Measurements from ENCODE around the gene HORMAD2.

The HORMAD2 gene

DNA sequence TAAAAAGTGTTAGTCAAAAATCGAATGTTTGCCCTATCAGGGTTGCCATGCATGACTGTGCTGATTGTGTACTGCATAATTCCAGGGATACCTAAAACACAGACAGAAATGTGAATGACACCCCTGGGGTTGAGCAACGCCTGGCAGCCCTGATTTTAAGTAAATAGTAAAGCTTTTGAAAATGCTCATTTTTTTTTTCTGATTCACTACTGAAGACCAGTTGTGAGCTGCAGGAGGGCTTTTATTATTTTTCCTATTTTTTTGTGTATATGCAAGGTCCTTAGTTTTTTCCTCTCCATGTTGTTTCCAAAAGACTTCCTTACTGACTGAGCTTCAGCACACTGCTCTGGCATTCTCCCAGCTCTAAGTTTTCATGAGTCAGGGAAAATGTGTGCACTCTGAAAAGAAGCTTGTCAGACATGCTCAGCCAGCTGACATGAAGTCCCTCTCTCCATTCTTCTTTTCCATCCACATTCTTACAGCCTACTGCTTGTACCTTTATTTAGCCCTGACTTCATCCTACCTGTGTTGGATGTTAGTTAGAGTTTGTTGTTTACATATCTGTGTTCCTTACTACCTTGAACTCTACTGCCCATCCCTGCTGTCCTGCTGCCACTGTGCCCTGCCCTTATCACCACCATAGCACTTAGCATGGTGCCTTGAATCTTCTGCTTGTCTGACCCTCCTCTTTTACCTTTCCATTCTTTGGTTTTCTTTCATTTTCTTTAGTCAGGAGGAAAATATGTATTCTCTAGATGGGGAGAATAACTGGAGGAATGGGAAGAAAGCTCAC is 79.5 kb downstream of the HORMAD2 start:
- TF ChIP-seq, protein P1, sequence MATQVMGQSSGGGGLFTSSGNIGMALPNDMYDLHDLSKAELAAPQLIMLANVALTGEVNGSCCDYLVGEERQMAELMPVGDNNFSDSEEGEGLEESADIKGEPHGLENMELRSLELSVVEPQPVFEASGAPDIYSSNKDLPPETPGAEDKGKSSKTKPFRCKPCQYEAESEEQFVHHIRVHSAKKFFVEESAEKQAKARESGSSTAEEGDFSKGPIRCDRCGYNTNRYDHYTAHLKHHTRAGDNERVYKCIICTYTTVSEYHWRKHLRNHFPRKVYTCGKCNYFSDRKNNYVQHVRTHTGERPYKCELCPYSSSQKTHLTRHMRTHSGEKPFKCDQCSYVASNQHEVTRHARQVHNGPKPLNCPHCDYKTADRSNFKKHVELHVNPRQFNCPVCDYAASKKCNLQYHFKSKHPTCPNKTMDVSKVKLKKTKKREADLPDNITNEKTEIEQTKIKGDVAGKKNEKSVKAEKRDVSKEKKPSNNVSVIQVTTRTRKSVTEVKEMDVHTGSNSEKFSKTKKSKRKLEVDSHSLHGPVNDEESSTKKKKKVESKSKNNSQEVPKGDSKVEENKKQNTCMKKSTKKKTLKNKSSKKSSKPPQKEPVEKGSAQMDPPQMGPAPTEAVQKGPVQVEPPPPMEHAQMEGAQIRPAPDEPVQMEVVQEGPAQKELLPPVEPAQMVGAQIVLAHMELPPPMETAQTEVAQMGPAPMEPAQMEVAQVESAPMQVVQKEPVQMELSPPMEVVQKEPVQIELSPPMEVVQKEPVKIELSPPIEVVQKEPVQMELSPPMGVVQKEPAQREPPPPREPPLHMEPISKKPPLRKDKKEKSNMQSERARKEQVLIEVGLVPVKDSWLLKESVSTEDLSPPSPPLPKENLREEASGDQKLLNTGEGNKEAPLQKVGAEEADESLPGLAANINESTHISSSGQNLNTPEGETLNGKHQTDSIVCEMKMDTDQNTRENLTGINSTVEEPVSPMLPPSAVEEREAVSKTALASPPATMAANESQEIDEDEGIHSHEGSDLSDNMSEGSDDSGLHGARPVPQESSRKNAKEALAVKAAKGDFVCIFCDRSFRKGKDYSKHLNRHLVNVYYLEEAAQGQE (IDR thresholded peaks at IDR 0.05; ENCODE audit: insufficient read depth in 1 of 2, low read depth in 2 of 2, low read length in 2 of 2) = no peak
- TF ChIP-seq POLR2AphosphoS5 (IDR thresholded peaks at IDR 0.05; ENCODE audit: low read depth, low read length) (no peak), FOXP2 (optimal IDR thresholded peaks at IDR 0.05; ENCODE audit: borderline replicate concordance, extremely low read depth, extremely low read length, insufficient read depth) (no peak), TAF1 (IDR thresholded peaks at IDR 0.05; ENCODE audit: borderline replicate concordance, insufficient read depth, low read length) (no peak), SIN3A (IDR thresholded peaks at IDR 0.05; ENCODE audit: borderline replicate concordance, insufficient read depth, low read length) (no peak)

DNA sequence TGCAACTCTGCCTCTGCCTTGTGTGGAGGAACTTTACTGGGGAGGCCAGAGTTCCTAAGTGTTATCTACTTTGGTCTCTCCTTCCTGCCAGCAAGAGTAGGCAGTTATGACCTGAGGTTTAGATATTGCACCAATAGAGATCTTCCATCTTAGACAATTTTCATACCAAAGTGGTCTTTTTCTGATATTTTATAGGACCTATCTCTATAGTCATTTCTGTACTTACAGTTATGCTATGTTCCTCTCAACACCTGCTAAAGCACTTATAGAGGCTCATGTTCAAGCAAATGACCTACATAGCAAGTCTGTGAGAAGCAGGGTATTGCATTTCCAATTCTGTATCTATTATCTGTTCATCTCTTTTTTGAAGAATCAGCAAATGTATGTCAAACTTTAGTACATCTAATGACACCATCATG is 80.8 kb downstream of the HORMAD2 start:
- TF ChIP-seq TAF1 (IDR thresholded peaks at IDR 0.05; ENCODE audit: borderline replicate concordance, insufficient read depth, low read length) (no peak), FOXP2 (optimal IDR thresholded peaks at IDR 0.05; ENCODE audit: borderline replicate concordance, extremely low read depth, extremely low read length, insufficient read depth) (no peak), POLR2AphosphoS5 (IDR thresholded peaks at IDR 0.05; ENCODE audit: low read depth, low read length) (no peak), SIN3A (IDR thresholded peaks at IDR 0.05; ENCODE audit: borderline replicate concordance, insufficient read depth, low read length) (no peak)
- TF ChIP-seq, protein P1 (IDR thresholded peaks at IDR 0.05; ENCODE audit: insufficient read depth in 1 of 2, low read depth in 2 of 2, low read length in 2 of 2) = no peak

DNA sequence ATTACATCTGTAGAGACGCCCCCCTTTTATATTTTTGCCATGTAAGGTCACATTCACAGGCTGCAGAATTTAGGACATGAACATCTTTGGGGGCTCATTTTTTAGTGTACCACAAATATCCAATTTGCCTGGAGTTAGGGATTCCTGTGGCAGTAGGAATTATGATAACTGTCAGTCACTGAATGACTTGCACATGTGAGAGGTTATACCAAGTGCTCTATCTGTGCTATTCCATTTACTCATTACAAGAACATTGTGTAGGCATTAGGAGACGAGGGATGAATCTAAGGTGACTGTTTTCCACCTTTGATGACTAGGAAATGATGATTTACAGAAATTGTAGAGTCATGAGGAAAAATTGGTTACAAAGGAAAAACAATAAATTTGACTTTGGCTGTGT is 87.0 kb downstream of the HORMAD2 start:
- TF ChIP-seq FOXP2 (optimal IDR thresholded peaks at IDR 0.05; ENCODE audit: borderline replicate concordance, extremely low read depth, extremely low read length, insufficient read depth) (no peak), SIN3A (IDR thresholded peaks at IDR 0.05; ENCODE audit: borderline replicate concordance, insufficient read depth, low read length) (no peak), TAF1 (IDR thresholded peaks at IDR 0.05; ENCODE audit: borderline replicate concordance, insufficient read depth, low read length) (no peak), POLR2AphosphoS5 (IDR thresholded peaks at IDR 0.05; ENCODE audit: low read depth, low read length) (no peak)
- TF ChIP-seq, protein P1 (IDR thresholded peaks at IDR 0.05; ENCODE audit: insufficient read depth in 1 of 2, low read depth in 2 of 2, low read length in 2 of 2) = no peak

DNA sequence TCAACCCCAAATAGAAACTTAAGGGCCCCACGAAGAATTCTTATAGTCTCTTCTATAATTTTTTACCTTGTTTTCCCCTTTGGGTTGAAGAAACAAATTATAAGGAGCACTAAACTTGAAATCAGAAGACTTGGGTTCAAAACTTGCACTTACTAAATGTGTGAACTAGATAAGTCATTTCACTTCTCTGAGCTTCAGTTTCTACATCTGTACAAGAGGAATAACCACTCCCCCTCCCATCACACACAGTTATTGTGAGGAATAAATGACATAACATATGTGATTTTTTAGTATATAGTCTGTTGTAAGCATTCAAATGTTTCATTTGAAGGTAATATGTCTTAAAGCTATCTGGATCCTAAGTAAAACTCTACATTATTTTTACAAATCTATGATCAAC is 87.5 kb downstream of the HORMAD2 start:
- no peak for TF ChIP-seq SIN3A (IDR thresholded peaks at IDR 0.05; ENCODE audit: borderline replicate concordance, insufficient read depth, low read length)
- TF ChIP-seq, protein P1 (IDR thresholded peaks at IDR 0.05; ENCODE audit: insufficient read depth in 1 of 2, low read depth in 2 of 2, low read length in 2 of 2) = no peak
- no peak for TF ChIP-seq FOXP2 (optimal IDR thresholded peaks at IDR 0.05; ENCODE audit: borderline replicate concordance, extremely low read depth, extremely low read length, insufficient read depth)
- TF ChIP-seq TAF1 (IDR thresholded peaks at IDR 0.05; ENCODE audit: borderline replicate concordance, insufficient read depth, low read length) = no peak
- TF ChIP-seq POLR2AphosphoS5 (IDR thresholded peaks at IDR 0.05; ENCODE audit: low read depth, low read length) = no peak

Measured in PFSK-1 (cell line).